ENCODE results near the gene SNX3.
"Not testable (repeated sequence)": the region's sequence is repeated elsewhere in the genome, so short reads cannot be mapped to it uniquely, and the experiment has no call there.

The SNX3 gene

DNA sequence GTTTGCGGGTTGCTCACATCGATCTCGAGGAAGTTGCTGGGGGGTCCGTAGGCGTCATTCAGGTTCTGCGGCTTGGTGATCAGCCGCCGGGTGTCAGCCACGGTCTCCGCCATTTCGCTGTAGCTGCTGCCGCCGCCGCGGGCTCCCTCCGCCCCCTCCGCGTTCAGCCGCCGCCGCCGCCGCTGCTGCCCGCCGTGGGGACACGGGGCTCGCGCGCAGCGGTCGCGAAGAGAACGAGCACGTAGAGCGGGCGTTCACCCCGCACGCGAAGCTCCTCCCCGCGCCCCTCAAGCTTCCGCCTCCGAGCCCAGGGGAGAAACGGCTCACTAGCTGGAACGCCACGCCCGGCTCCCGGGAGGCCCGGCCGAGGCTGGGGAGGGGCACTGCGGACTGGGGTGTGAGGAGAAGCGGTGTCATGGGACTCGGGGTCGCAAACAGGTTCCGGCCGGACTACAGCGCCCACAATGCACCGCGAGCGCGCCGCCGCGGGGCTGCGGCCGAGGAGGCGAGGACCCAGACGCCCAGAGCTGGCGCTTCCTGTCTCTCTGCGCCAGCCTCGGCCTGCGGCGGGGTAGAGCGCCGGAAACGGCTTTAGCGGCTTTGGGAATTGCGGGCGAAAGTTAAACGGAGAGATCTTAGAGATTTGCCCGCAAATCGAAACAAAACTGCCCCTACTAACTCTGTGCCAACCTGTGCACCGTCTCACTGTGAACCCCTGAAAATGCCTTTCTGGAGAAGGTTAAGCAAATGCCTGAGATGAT is at the start of gene SNX3:
SNX3 (minus strand) TSS at position 232 of the 761 bp plus-strand sequence; CDS start at position 113, 119 bp downstream.
- peak; percentile 55 to 74 for DNase-seq (ENCODE audit: low read depth in 2 of 2)

DNA sequence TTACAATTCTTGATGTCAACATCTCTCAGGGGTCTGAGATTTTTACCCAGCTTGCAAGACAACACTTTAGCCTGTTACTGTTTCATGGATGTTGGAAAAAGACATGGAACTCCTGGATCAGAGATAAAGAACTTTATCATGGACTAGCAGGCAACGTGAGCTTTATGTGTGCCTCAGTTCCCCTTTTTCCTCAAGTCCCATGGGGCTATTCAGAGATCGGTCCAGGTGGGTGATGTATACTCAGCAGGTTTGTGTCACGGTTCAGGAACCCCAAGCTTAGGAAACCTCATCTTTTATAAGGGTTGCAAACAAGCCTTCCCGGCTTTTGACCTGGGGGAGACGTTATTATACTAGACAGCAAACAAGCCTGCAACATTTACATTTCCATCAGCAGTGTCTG is 49.0 kb upstream of the SNX3 start:
- no peak for DNase-seq (ENCODE audit: low read depth in 2 of 2)

DNA sequence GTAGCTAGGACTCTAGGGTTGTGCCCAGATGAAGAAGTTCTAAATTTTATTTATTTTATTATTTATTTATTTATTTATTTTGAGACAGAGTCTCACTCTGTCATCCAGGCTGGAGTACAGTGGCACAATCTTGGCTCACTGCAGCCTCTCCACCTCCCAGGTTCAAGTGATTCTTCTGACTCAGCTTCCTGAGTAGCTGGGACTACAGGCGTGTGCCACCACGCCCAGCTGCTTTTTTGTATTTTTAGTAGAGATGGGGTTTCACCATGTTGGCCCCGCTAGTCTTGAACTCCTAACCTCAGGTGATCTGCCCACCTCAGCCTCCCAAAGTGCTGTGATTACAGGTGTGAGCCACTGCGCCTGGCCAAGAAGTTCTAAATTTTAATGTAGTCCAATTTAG is 47.8 kb upstream of the SNX3 start:
- DNase-seq (ENCODE audit: low read depth in 2 of 2): not testable (repeated sequence)

GRCh38 chr6:108304646-108305045 is 43.8 kb upstream of the SNX3 start:
- no peak for DNase-seq (ENCODE audit: low read depth in 2 of 2)

GRCh38 chr6:108302386-108302785 is 41.5 kb upstream of the SNX3 start:
- DNase-seq (ENCODE audit: low read depth in 2 of 2): no peak

GRCh38 chr6:108295676-108296075 is 34.8 kb upstream of the SNX3 start:
- DNase-seq (ENCODE audit: low read depth in 2 of 2): no peak

DNA sequence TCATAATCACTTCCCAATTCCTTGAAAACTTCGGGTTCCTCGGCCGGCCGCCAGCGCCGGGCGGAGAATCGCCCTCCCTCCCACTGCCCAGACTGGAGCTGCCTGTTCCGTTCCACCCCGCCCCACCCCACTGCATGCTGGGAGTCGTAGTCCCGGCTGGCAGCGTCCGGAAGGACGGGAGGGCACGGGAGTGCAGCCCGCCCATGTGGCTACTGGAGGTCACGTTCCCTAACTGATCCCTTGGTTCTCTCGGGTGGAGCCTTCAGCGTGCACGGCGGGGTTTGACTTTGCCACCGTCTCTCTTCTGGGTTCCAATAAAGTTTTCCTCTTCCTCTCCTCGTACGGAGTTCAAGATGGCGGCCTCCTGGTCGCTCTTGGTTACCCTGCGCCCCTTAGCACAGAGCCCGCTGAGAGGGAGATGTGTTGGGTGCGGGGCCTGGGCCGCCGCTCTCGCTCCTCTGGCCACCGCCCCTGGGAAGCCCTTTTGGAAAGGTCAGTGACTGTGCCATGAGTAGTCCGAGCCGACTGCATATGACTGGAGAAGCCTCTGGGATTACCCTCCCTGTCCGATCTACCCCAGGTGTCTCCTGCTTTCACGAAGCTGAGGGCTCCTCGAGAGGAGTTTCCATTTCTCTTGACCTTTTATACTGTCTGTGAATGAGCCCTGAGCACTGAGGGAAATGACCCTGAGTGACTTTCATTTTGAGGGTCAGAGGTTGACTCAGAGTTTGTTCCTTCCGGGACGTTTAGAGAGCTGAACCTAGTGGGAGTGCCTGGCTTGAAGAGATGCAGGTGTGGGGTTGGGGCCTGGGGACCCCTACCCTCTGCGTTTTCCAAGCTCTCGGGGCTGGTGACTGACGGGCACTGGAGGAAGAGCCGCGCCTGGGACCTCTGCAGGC is 34.1 kb upstream of the SNX3 start, which contains the start of gene AFG1L:
AFG1L (plus strand) TSS at position 328 of the 899 bp plus-strand sequence; CDS start at position 354, 26 bp downstream.
- peak; percentile 52 to 79 for DNase-seq (ENCODE audit: low read depth in 2 of 2)

DNA sequence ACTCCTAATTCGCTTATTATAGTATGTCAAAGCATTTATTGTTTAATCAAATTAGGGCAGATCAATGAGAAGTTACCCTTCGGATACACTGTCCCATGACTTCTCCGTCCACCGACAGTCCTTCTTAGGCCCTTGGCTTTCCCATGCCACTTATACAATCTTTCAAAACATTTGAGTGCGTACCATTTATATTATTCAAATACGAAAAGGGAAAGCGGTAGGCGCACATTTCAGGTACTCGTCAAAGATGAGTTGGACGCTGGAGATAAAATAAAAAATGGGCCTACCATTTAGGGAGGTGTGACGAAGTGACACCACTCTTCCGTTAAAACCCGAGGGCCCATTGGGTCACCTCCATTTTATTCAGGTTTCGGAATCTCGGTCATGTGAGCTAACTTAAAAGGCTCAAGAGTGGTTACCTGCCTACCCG is 33.5 kb upstream of the SNX3 start:
- DNase-seq (ENCODE audit: low read depth in 2 of 2): no peak

- no peak for DNase-seq (ENCODE audit: low read depth in 2 of 2)
Observed at GRCh38 chr6:108293527-108294296, 32.9 kb upstream of the SNX3 start.

- DNase-seq (ENCODE audit: low read depth in 2 of 2): not testable (repeated sequence)
Observed at GRCh38 chr6:108292561-108292960, 31.7 kb upstream of the SNX3 start.

DNA sequence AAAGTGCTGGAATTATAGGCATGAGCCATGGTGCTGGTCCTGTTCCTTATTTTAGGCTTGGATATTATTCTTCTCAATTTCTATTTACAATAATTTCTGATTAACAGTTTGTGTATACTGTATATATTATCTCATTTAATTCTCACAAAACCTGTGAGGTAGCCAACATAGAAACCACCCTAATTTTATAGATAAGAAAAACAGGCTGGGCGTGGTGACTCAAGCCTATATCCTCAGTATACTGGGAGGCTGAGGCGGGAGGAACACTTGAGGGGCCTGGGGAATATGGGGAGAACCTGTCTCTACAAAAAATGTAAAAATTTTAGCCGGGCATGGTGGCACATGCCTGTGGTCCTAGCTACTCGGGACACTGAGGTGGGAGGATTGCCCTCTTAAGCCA is 30.3 kb upstream of the SNX3 start:
- no peak for DNase-seq (ENCODE audit: low read depth in 2 of 2)

DNA sequence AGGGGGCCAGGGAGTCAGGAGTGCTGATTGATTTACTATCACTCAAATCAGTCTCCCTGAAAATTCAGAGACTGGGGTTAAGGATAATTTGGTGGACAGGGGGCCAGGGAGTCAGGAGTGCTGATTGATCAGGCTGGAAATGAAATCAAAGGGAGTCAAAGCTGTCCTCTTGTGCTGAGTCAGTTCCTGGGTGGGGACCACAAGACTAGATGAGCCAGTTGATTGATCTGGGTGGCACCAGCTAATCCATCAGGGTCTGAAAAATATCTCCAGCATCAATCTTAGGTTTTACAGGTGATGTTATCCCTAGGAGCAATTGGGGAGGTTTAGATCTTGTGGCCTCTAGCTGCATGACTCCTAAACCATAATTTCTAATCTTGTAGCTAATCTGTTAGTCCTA is 27.9 kb upstream of the SNX3 start:
- no peak for DNase-seq (ENCODE audit: low read depth in 2 of 2)

DNA sequence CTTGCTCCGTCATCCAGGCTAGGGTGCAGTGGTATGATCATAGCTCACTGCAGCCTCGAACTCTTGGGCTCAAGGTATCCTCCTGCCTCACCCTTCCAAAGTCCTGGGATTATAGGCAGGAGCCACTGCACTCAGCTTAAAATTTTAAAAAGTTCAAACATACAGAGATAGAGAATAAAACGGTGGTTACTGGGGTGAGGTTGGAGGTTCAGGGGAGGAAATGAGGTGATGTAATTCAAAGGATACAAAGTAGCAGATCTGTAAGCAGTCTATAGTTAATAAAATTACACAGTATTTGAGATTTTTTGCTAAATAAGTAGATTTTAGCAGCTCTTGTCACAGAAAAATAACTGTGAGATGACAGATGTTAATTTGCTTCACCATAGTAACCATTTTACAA is 26.5 kb upstream of the SNX3 start:
- DNase-seq (ENCODE audit: low read depth in 2 of 2): no peak

DNA sequence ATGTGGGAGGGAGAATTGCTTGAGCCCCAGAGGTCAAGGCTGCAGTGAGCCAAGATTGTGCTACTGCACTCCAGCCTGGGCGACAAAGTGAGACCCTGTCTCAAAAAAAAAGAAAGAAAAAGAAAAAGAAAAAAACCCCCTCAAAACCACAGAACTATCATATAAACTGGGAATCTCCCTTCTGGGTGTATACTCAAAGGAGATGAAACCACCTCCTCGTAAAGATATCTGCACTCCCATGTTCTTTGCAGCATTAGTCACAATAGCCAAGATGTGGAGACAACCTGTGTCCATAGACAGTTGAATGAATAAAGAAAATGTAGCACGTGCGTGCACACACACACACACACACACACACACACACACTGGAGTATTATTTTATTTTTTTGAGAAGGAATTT is 25.5 kb upstream of the SNX3 start:
- no peak for DNase-seq (ENCODE audit: low read depth in 2 of 2)

- DNase-seq (ENCODE audit: low read depth in 2 of 2): no peak
Observed at GRCh38 chr6:108285381-108285780, 24.5 kb upstream of the SNX3 start.

- no peak for DNase-seq (ENCODE audit: low read depth in 2 of 2)
Observed at GRCh38 chr6:108277831-108278230, 17.0 kb upstream of the SNX3 start.

GRCh38 chr6:108277295-108277694 is 16.5 kb upstream of the SNX3 start:
- no peak for DNase-seq (ENCODE audit: low read depth in 2 of 2)

DNA sequence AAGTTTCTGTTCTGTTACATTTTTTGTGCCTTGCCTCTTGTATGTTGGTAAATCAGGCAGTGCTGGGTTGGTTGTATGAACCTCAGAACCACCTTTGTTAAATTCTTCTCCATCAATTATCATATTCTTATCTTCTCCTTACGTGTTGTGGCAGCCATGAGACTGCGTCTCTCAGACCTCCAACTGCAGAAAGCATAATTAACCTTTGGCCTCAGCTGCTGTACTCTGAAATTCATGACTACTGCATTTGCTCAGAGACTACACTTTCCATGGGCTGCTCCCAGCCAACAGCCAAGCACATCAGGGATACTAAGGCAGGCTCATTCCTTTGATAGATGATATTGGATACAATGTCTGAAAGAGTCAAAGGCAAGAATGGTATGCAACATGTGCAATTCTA is 15.1 kb upstream of the SNX3 start:
- no peak for DNase-seq (ENCODE audit: low read depth in 2 of 2)

DNA sequence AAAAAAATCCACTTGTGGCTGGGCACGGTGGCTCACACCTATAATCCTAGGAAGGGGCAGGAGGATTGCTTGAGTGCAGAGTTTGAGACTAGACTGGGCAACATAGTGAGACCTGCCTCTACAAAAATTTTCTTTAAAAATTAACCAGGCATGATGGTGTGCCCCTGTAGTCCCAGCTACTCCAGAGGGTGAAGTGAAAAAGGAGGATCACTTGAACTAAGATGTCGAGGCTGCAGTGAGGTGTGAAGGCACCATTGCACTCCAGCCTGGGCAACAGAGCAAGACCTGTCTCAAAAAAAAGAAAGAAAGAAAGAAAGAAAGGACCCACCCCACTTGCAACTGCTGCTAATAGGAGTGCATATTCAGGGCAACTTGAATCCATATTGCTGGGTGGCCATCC is 13.7 kb upstream of the SNX3 start:
- DNase-seq (ENCODE audit: low read depth in 2 of 2): no peak

DNA sequence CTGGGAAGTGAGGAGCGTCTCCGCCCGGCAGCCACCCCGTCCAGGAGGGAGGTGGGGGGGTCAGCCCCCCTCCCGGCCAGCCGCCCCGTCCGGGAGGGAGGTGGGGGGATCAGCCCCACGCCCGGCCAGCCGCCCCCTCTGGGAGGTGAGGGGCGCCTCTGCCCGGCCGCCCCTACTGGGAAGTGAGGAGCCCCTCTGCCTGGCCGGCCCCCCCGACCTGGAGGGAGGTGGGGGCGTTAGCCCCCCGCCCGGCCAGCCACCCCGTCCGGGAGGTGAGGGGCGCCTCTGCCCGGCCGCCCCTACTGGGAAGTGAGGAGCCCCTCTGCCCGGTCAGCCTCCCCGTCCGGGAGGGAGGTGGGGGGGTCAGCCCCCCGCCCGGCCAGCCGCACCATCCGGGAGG is 9.1 kb upstream of the SNX3 start:
- not testable (repeated sequence) for DNase-seq (ENCODE audit: low read depth in 2 of 2)

- no peak for DNase-seq (ENCODE audit: low read depth in 2 of 2)
Observed at GRCh38 chr6:108268845-108269244, 8.0 kb upstream of the SNX3 start.

GRCh38 chr6:108263371-108263770 is 2.5 kb upstream of the SNX3 start:
- DNase-seq (ENCODE audit: low read depth in 2 of 2): no peak

Data from stimulated activated CD4-positive, alpha-beta T cell treated with anti-CD3 and anti-CD28 coated beads, Interleukin-1b, Interleukin-23, amount 100 ng/mL, for 1 hour (primary cell).